HL-60 (cell line): ENCODE data around the gene CST9.

Experiments used
- GABPA ChIP-seq: IDR thresholded peaks from 2 replicates; pipeline ENCODE4 v1.6.1; 2012; ENCODE audit warnings: low read depth
- POLR2AphosphoS5 ChIP-seq: IDR thresholded peaks from 2 replicates; pipeline ENCODE4 v1.6.1; 2012; ENCODE audit warnings: low read depth
- SPI1 ChIP-seq: IDR thresholded peaks from 2 replicates; pipeline ENCODE4 v1.6.1; 2012; ENCODE audit warnings: low read depth, mild to moderate bottlenecking, borderline replicate concordance
- TF ChIP-seq, protein P1 (sequence below): IDR thresholded peaks from one replicate; pipeline ENCODE4 v1.5.1; 2011; ENCODE audit warnings: low read length, control low read depth, inconsistent platforms; ENCODE audit not compliant: insufficient read depth
- TF ChIP-seq, protein P2 (sequence below): IDR thresholded peaks from 2 replicates; pipeline ENCODE4 v1.6.1; 2012; ENCODE audit warnings: low read depth; ENCODE audit not compliant: insufficient replicate concordance

DNA sequence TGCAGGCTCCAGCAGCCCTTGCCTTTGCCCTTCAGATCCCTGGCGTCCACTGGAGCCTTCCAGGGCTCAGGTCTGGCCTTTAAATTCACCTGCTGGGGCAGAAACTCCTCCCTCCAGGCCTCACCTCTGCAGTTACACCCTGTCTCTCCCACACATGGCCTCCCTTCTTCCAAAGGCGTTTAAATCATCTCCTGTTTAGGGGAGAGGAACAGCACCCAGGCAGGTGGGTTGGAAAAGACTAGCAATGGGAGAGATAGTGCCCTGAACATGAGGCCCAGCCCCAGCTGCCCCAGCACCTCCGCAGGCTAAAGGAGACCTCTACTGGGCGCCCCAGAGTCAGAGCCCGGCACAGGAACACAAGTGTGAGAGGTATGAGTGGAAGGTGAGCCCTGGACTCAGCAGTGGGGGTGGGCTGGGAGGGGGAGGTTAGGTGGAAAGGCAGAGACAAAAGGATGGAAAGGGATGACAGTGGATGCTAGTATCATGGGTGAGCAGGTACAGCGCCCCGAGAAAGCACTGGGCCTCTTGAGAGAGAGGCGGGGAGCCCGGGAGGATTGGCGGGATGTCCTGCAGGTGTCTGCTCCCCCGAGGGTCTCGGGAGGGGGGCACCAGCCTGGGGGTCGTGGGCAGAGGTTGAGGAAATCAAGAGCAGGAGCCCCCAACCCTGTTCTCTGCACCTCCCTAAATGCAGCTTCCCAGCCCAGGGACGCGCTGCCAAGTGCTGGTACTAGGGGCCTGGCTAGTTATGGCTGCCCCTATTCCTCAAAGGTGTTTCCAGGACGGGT lies at the start of gene CST9:
- TF ChIP-seq, protein P1, sequence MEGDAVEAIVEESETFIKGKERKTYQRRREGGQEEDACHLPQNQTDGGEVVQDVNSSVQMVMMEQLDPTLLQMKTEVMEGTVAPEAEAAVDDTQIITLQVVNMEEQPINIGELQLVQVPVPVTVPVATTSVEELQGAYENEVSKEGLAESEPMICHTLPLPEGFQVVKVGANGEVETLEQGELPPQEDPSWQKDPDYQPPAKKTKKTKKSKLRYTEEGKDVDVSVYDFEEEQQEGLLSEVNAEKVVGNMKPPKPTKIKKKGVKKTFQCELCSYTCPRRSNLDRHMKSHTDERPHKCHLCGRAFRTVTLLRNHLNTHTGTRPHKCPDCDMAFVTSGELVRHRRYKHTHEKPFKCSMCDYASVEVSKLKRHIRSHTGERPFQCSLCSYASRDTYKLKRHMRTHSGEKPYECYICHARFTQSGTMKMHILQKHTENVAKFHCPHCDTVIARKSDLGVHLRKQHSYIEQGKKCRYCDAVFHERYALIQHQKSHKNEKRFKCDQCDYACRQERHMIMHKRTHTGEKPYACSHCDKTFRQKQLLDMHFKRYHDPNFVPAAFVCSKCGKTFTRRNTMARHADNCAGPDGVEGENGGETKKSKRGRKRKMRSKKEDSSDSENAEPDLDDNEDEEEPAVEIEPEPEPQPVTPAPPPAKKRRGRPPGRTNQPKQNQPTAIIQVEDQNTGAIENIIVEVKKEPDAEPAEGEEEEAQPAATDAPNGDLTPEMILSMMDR, result no peak
- TF ChIP-seq, protein P2, sequence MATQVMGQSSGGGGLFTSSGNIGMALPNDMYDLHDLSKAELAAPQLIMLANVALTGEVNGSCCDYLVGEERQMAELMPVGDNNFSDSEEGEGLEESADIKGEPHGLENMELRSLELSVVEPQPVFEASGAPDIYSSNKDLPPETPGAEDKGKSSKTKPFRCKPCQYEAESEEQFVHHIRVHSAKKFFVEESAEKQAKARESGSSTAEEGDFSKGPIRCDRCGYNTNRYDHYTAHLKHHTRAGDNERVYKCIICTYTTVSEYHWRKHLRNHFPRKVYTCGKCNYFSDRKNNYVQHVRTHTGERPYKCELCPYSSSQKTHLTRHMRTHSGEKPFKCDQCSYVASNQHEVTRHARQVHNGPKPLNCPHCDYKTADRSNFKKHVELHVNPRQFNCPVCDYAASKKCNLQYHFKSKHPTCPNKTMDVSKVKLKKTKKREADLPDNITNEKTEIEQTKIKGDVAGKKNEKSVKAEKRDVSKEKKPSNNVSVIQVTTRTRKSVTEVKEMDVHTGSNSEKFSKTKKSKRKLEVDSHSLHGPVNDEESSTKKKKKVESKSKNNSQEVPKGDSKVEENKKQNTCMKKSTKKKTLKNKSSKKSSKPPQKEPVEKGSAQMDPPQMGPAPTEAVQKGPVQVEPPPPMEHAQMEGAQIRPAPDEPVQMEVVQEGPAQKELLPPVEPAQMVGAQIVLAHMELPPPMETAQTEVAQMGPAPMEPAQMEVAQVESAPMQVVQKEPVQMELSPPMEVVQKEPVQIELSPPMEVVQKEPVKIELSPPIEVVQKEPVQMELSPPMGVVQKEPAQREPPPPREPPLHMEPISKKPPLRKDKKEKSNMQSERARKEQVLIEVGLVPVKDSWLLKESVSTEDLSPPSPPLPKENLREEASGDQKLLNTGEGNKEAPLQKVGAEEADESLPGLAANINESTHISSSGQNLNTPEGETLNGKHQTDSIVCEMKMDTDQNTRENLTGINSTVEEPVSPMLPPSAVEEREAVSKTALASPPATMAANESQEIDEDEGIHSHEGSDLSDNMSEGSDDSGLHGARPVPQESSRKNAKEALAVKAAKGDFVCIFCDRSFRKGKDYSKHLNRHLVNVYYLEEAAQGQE, result no peak
- TF ChIP-seq POLR2AphosphoS5 (no peak), GABPA (no peak), SPI1 (no peak)
